ENCODE results near the gene CLSTN3.

DNA sequence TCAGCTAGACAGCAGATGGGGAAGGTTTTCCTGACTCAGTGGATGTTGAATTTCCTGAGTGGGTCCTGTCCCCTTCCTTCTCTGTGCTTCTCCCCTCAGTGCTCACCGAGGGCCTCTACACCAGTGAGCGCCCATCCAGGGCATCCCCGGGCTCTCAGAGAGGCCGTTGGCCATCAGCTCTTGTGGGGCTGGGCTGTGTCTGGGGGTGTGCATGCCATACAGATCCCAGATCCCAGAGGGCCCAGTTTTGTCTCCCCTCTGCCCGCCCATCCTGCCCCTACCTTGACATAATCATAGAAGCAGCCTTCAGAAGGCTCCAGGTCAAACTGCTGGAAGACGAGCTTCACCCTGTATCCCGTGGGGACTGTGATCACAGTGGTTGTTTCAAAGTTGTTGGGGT is 39.0 kb upstream of the CLSTN3 start:
- TF ChIP-seq, protein P1, sequence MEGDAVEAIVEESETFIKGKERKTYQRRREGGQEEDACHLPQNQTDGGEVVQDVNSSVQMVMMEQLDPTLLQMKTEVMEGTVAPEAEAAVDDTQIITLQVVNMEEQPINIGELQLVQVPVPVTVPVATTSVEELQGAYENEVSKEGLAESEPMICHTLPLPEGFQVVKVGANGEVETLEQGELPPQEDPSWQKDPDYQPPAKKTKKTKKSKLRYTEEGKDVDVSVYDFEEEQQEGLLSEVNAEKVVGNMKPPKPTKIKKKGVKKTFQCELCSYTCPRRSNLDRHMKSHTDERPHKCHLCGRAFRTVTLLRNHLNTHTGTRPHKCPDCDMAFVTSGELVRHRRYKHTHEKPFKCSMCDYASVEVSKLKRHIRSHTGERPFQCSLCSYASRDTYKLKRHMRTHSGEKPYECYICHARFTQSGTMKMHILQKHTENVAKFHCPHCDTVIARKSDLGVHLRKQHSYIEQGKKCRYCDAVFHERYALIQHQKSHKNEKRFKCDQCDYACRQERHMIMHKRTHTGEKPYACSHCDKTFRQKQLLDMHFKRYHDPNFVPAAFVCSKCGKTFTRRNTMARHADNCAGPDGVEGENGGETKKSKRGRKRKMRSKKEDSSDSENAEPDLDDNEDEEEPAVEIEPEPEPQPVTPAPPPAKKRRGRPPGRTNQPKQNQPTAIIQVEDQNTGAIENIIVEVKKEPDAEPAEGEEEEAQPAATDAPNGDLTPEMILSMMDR (conservative IDR thresholded peaks at IDR 0.05), result no peak
- no peak for TF ChIP-seq EZH2 (IDR thresholded peaks at IDR 0.05; ENCODE audit: low read depth)
